Skeletal muscle satellite cell (primary cell): Measurements from ENCODE around the gene NEIL1.
"Not testable (repeated sequence)": the region's sequence is repeated elsewhere in the genome, so short reads cannot be mapped to it uniquely, and the experiment has no call there.

Source experiments
- H3K27me3 ChIP-seq: 2 replicates; pipeline ENCODE4 v1.7.0; 2013; ENCODE audit warnings: low read length; ENCODE audit not compliant: control insufficient read depth, insufficient read depth
- H3K36me3 ChIP-seq: 2 replicates; pipeline ENCODE4 v1.7.0; 2013; ENCODE audit warnings: mild to moderate bottlenecking, control low read depth, low read length; ENCODE audit not compliant: insufficient read depth
- H3K4me1 ChIP-seq: 2 replicates; pipeline ENCODE4 v1.7.0; 2013; ENCODE audit warnings: low read length; ENCODE audit not compliant: control insufficient read depth, insufficient read depth
- H3K4me2 ChIP-seq: 2 replicates; pipeline ENCODE4 v1.7.0; 2013; ENCODE audit warnings: mild to moderate bottlenecking, low read length
- H3K4me3 ChIP-seq: 2 replicates; pipeline ENCODE4 v1.7.0; 2013; ENCODE audit warnings: low read length
- H3K9ac ChIP-seq: 2 replicates; pipeline ENCODE4 v1.7.0; 2013; ENCODE audit warnings: mild to moderate bottlenecking, low read depth, low read length, moderate library complexity
- H3K9me3 ChIP-seq: replicated peaks from 2 replicates; pipeline ENCODE4 v1.7.0; 2013; ENCODE audit warnings: mild to moderate bottlenecking, control low read depth, low read length

Gene NEIL1

GRCh38 chr15:75314552-75315290, 32.1 kb upstream of the NEIL1 start:
- Histone ChIP-seq H3K9me3 (no peaks in the 10 kb centered on the region), H3K27me3 (peaks cover 26% of the 10 kb centered on the region), H3K4me1 (peaks cover 3% of the 10 kb centered on the region), H3K4me3 (no peak overlapping the region), H3K36me3 (no peaks in the 10 kb centered on the region), H3K4me2 (no peak overlapping the region), H3K9ac (no peak overlapping the region)

GRCh38 chr15:75319231-75319897, 27.5 kb upstream of the NEIL1 start:
- H3K4me1 ChIP-seq, H3K36me3 ChIP-seq: not testable (repeated sequence)

GRCh38 chr15:75321711-75322110, 25.1 kb upstream of the NEIL1 start:
- H3K36me3 ChIP-seq = no peaks in the 10 kb centered on the region
- no peak overlapping the region for H3K4me2 ChIP-seq
- H3K4me3 ChIP-seq = no peak overlapping the region
- H3K4me1 ChIP-seq = no peaks in the 10 kb centered on the region
- H3K9ac ChIP-seq = no peak overlapping the region
- H3K9me3 ChIP-seq = no peaks in the 10 kb centered on the region
- H3K27me3 ChIP-seq = peaks cover 30% of the 10 kb centered on the region

More at GRCh38 chr15:75319231-75319897, 27.5 kb upstream of the NEIL1 start:
- not testable (repeated sequence) for H3K4me2 ChIP-seq, H3K9ac ChIP-seq, H3K4me3 ChIP-seq, H3K9me3 ChIP-seq
- peaks cover 37% of the 10 kb centered on the region for H3K27me3 ChIP-seq

GRCh38 chr15:75325922-75326321, 20.9 kb upstream of the NEIL1 start:
- Histone ChIP-seq H3K27me3 (peaks cover 25% of the 10 kb centered on the region), H3K4me2 (no peak overlapping the region), H3K9ac (no peak overlapping the region), H3K4me1 (no peaks in the 10 kb centered on the region), H3K4me3 (no peak overlapping the region), H3K9me3 (no peaks in the 10 kb centered on the region), H3K36me3 (no peaks in the 10 kb centered on the region)

- Histone ChIP-seq H3K36me3 (no peaks in the 10 kb centered on the region), H3K9ac (no peak overlapping the region), H3K4me3 (no peak overlapping the region), H3K27me3 (peaks cover 16% of the 10 kb centered on the region), H3K4me1 (no peaks in the 10 kb centered on the region), H3K4me2 (no peak overlapping the region), H3K9me3 (no peaks in the 10 kb centered on the region)
Measured at GRCh38 chr15:75327005-75327404, 19.8 kb upstream of the NEIL1 start.

GRCh38 chr15:75327491-75327890, 19.3 kb upstream of the NEIL1 start:
- Histone ChIP-seq H3K36me3 (no peaks in the 10 kb centered on the region), H3K27me3 (peaks cover 12% of the 10 kb centered on the region), H3K4me1 (no peaks in the 10 kb centered on the region), H3K4me3 (no peak overlapping the region), H3K9me3 (no peaks in the 10 kb centered on the region), H3K4me2 (no peak overlapping the region), H3K9ac (no peak overlapping the region)

- no peak overlapping the region for H3K9ac ChIP-seq
- no peak overlapping the region for H3K4me3 ChIP-seq
- H3K27me3 ChIP-seq = peaks cover 6% of the 10 kb centered on the region
- H3K4me2 ChIP-seq = no peak overlapping the region
- no peaks in the 10 kb centered on the region for H3K9me3 ChIP-seq
- no peaks in the 10 kb centered on the region for H3K36me3 ChIP-seq
- H3K4me1 ChIP-seq = no peaks in the 10 kb centered on the region
Measured at GRCh38 chr15:75328493-75329314, 18.1 kb upstream of the NEIL1 start.

- Histone ChIP-seq H3K9me3 (no peaks in the 10 kb centered on the region), H3K27me3 (peaks cover 4% of the 10 kb centered on the region), H3K9ac (no peak overlapping the region), H3K4me2 (no peak overlapping the region), H3K4me3 (no peak overlapping the region), H3K36me3 (no peaks in the 10 kb centered on the region), H3K4me1 (no peaks in the 10 kb centered on the region)
Measured at GRCh38 chr15:75329571-75329970, 17.3 kb upstream of the NEIL1 start.

GRCh38 chr15:75332093-75332492, 14.7 kb upstream of the NEIL1 start:
- H3K9ac ChIP-seq, H3K4me2 ChIP-seq, H3K27me3 ChIP-seq, H3K9me3 ChIP-seq, H3K4me3 ChIP-seq, H3K36me3 ChIP-seq: not testable (repeated sequence)
- H3K4me1 ChIP-seq = peaks cover 12% of the 10 kb centered on the region

GRCh38 chr15:75333654-75334419, 13.0 kb upstream of the NEIL1 start:
- H3K9ac ChIP-seq, H3K4me3 ChIP-seq, H3K4me2 ChIP-seq, H3K36me3 ChIP-seq, H3K27me3 ChIP-seq, H3K9me3 ChIP-seq: not testable (repeated sequence)
- peaks cover 12% of the 10 kb centered on the region for H3K4me1 ChIP-seq

- Histone ChIP-seq H3K4me2 (peak overlapping the region; percentile 87), H3K4me1 (peaks cover 12% of the 10 kb centered on the region), H3K9ac (peak overlapping the region; percentile 88), H3K27me3 (no peaks in the 10 kb centered on the region), H3K9me3 (no peaks in the 10 kb centered on the region), H3K4me3 (peak overlapping the region; percentile 81), H3K36me3 (peaks cover 13% of the 10 kb centered on the region)
Measured at GRCh38 chr15:75335313-75335704, 11.5 kb upstream of the NEIL1 start.
